HG03060 (cell line): Measurements from ENCODE around the gene INSRR.

ENCODE experiments used
- ATAC-seq: cut with Tn5 transposase; IDR thresholded peaks from one replicate; pipeline ENCODE4 v1.9.1; 2021; ENCODE audit warnings: low read depth, moderate number of reproducible peaks; ENCODE audit not compliant: unreplicated experiment

INSRR gene

GRCh38 chr1:156894711-156895454 is 36.0 kb upstream of the INSRR start:
- no peak for ATAC-seq

- no peak for ATAC-seq
Measured at GRCh38 chr1:156894001-156894400, 35.1 kb upstream of the INSRR start.

GRCh38 chr1:156893048-156893953 is 34.4 kb upstream of the INSRR start, which contains the start of gene PEAR1:
Gene PEAR1 (plus strand): TSS chr1:156893718. CDS start chr1:156903927, 10,209 bp downstream.
- ATAC-seq = no peak

- peak; percentile 65 for ATAC-seq
Measured at GRCh38 chr1:156892190-156893047, 33.5 kb upstream of the INSRR start.

- ATAC-seq = no peak
Measured at GRCh38 chr1:156889802-156890580, 31.1 kb upstream of the INSRR start.

GRCh38 chr1:156887734-156888133 is 28.8 kb upstream of the INSRR start:
- ATAC-seq = no peak

- ATAC-seq = no peak
Measured at GRCh38 chr1:156887317-156887716, 28.4 kb upstream of the INSRR start.

GRCh38 chr1:156886583-156887281 is 27.8 kb upstream of the INSRR start:
- no peak for ATAC-seq

GRCh38 chr1:156885880-156886355 is 27.0 kb upstream of the INSRR start:
- no peak for ATAC-seq

- ATAC-seq = no peak
Measured at GRCh38 chr1:156885314-156885713, 26.4 kb upstream of the INSRR start.

- no peak for ATAC-seq
Measured at GRCh38 chr1:156884560-156885184, 25.8 kb upstream of the INSRR start.

GRCh38 chr1:156883919-156884318 is 25.0 kb upstream of the INSRR start:
- ATAC-seq = no peak

- ATAC-seq = no peak
Measured at GRCh38 chr1:156882543-156882942, 23.6 kb upstream of the INSRR start.

- ATAC-seq = no peak
Measured at GRCh38 chr1:156881663-156882062, 22.7 kb upstream of the INSRR start.

GRCh38 chr1:156881101-156881500 is 22.2 kb upstream of the INSRR start:
- ATAC-seq = no peak

- no peak for ATAC-seq
Measured at GRCh38 chr1:156880473-156880872, 21.6 kb upstream of the INSRR start.

- ATAC-seq = no peak
Measured at GRCh38 chr1:156879876-156880275, 21.0 kb upstream of the INSRR start.

GRCh38 chr1:156877433-156878170 is 18.7 kb upstream of the INSRR start:
- no peak for ATAC-seq
